K562 (cell line): ENCODE measurements around the gene GPX7. TPM values are rescaled to one million over a fixed set of nuclear protein-coding genes. Genes with fewer than 3 reads are reported as not detected.

Experiments
- ARID4B ChIP-seq: sonication (generic); formaldehyde crosslinking; IDR thresholded peaks from 2 replicates; pipeline ENCODE4 v1.8.0; 2022; ENCODE audit warnings: mild to moderate bottlenecking, missing genetic modification reagents
- CC2D1A ChIP-seq: fragments of 450-650 bp; IDR thresholded peaks from 2 replicates; pipeline ENCODE4 v1.6.1; 2017; ENCODE audit warnings: mild to moderate bottlenecking
- CTBP1 ChIP-seq: fragments of 450-650 bp; IDR thresholded peaks from 2 replicates; pipeline ENCODE4 v1.6.1; 2016; ENCODE audit warnings: borderline replicate concordance
- FOXP1 ChIP-seq: sonication (generic); formaldehyde crosslinking; IDR thresholded peaks from 2 replicates; pipeline ENCODE4 v1.8.0; 2022; ENCODE audit warnings: mild to moderate bottlenecking, missing genetic modification reagents
- FUS ChIP-seq: fragments of 200-400 bp; formaldehyde crosslinking; optimal IDR thresholded peaks from 2 replicates; pipeline ENCODE3; 2017; ENCODE audit warnings: low read depth, low read length
- HDAC2 ChIP-seq: fragments of 450-650 bp; IDR thresholded peaks from 2 replicates; pipeline ENCODE4 v1.6.1; 2016; ENCODE audit warnings: mild to moderate bottlenecking
- NRF1 ChIP-seq, 2 experiments: fragments of 450-650 bp; IDR thresholded peaks in 1 of 2; conservative IDR thresholded peaks in 1 of 2; 2 replicates each; pipeline ENCODE4 v1.6.1; 2014; ENCODE audit warnings: mild to moderate bottlenecking in 2 of 2
- POLR2G ChIP-seq: fragments of 200-400 bp; formaldehyde crosslinking; IDR thresholded peaks from 2 replicates; pipeline ENCODE4 v1.6.1; 2017; ENCODE audit warnings: low read depth, mild to moderate bottlenecking, antibody characterized with exemption, low read length, moderate library complexity
- PRMT5 ChIP-seq: sonication (generic); formaldehyde crosslinking; IDR thresholded peaks from 2 replicates; pipeline ENCODE4 v1.5.0; 2020; ENCODE audit warnings: missing genetic modification reagents
- RNF2 ChIP-seq: sonication (generic); IDR thresholded peaks from 2 replicates; pipeline ENCODE4 v1.6.1; 2016
- VEZF1 ChIP-seq: fragments of 200-800 bp; sonication (Bioruptor generic); IDR thresholded peaks from 2 replicates; pipeline ENCODE4 v1.6.1; 2017; ENCODE audit warnings: missing genetic modification characterization, missing compliant biosample characterization
- ZFP36 ChIP-seq: fragments of 150-350 bp; IDR thresholded peaks from 2 replicates; pipeline ENCODE4 v1.6.1; 2018; ENCODE audit warnings: low read length, low read depth; ENCODE audit not compliant: partially characterized antibody
- ZKSCAN1 ChIP-seq: fragments of 150-350 bp; IDR thresholded peaks from 2 replicates; pipeline ENCODE4 v1.6.1; 2016; ENCODE audit warnings: low read depth, low read length
- ZNF511 ChIP-seq: sonication (generic); formaldehyde crosslinking; IDR thresholded peaks from 2 replicates; pipeline ENCODE4 v1.8.0; 2022; ENCODE audit warnings: mild to moderate bottlenecking, missing genetic modification reagents
- ZNF695 ChIP-seq: fragments of 450-650 bp; formaldehyde crosslinking; IDR thresholded peaks from 2 replicates; pipeline ENCODE4 v1.4.0; 2020; ENCODE audit warnings: mild to moderate bottlenecking, moderate library complexity
- ZSCAN29 ChIP-seq: fragments of 450-650 bp; IDR thresholded peaks from 2 replicates; pipeline ENCODE4 v1.6.1; 2017
- polyA plus RNA-seq, 8 experiments: library from polyadenylated mRNA; depleted of rRNA in 4 of 8; stranded (reverse) in 5 of 8; unstranded in 3 of 8; fragments of >200 nt; fragmentation: Nextera tagmentation in 2 of 8; fragmentation: Illumina TruSeq in 1 of 8; extraction: Ambion mirVana in 2 of 8; extraction: Trizol in 1 of 8; gene quantifications; 2 replicates each; pipeline versions ENCODE4 v1.2.1 to v1.2.3, GENCODE V29; 2011 to 2014; ENCODE audit warnings: inconsistent platforms in 1 of 8, missing spikeins in 1 of 8
- total RNA-seq, 7 experiments: library from RNA; depleted of rRNA in 6 of 7; stranded (reverse); fragments of >200 nt in 6 of 7; fragmentation: Illumina TruSeq in 2 of 7; extraction: Trizol in 2 of 7; gene quantifications; 2 replicates each; pipeline versions ENCODE4 v1.2.1 to v1.2.3, GENCODE V29; 2011 to 2021; ENCODE audit warnings: low replicate concordance in 1 of 7
- TF ChIP-seq, protein P1 (sequence below), 3 experiments: fragments of 200-800 bp in 1 of 3; sonication (Bioruptor generic) in 1 of 3; sonication (generic) in 1 of 3; formaldehyde crosslinking in 1 of 3; IDR thresholded peaks; 2 replicates each; pipeline versions ENCODE4 v1.6.1 to v1.8.0; 2016 to 2022; ENCODE audit warnings: mild to moderate bottlenecking in 2 of 3, missing compliant biosample characterization in 2 of 3, missing genetic modification characterization in 2 of 3, missing genetic modification reagents in 1 of 3
- TF ChIP-seq, protein P2 (sequence below), 2 experiments: IDR thresholded peaks; 2 replicates each; pipeline ENCODE4 v1.6.1; 2011; ENCODE audit warnings: borderline replicate concordance in 1 of 2, control low read depth in 1 of 2, low read depth in 1 of 2, low read length in 1 of 2, mild to moderate bottlenecking in 1 of 2, mixed read lengths in 1 of 2, moderate library complexity in 1 of 2; ENCODE audit not compliant: insufficient read depth in 1 of 2, insufficient read length in 1 of 2, poor library complexity in 1 of 2, severe bottlenecking in 1 of 2; ENCODE audit errors: extremely low read depth in 1 of 2

Gene GPX7
- total and polyA plus RNA-seq, 9 of the 15 experiments (the other 6 are each of a cell fraction or from before 2014, with no cell fraction given) = 0.08 TPM; not detected in 8

GRCh38 chr1:52552505-52553361 is 49.4 kb upstream of the GPX7 start, which contains the start of gene TUT4 (continued):
- TF ChIP-seq, protein P1, sequence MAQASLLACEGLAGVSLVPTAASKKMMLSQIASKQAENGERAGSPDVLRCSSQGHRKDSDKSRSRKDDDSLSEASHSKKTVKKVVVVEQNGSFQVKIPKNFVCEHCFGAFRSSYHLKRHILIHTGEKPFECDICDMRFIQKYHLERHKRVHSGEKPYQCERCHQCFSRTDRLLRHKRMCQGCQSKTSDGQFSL (CRISPR knock-in tag; IDR thresholded peaks at IDR 0.05) = peak; percentile 86
- TF ChIP-seq, protein P1 (tag; IDR thresholded peaks at IDR 0.05) = peak in 1 of 2 experiments; percentile 88; a peak in 2 of 4 replicates
- TF ChIP-seq FUS = peak; percentile 49
- peak; percentile 96 for TF ChIP-seq VEZF1 (CRISPR knock-in tag)
- TF ChIP-seq RNF2 = peak; percentile 51; the same call in 1 of the 2 replicates
- no peak for TF ChIP-seq ZKSCAN1
- peak; percentile 80 for TF ChIP-seq ZNF511
- TF ChIP-seq FOXP1 (CRISPR knock-in tag) = peak; percentile 52; the same call in 1 of the 2 replicates
- TF ChIP-seq CC2D1A = no peak
- TF ChIP-seq NRF1 (conservative IDR thresholded peaks at IDR 0.05 in 1 of 2, IDR thresholded peaks at IDR 0.05 in 1 of 2) = 0 out of 4 replicates have a peak, but pooled peaks of 1 of the 2 experiments have one; percentile 21
- peak; percentile 87; the same call in 1 of the 2 replicates for TF ChIP-seq ARID4B (CRISPR knock-in tag)
- no peak for TF ChIP-seq ZNF695
- peak; percentile 91 for TF ChIP-seq CTBP1
- no peak for TF ChIP-seq HDAC2
- TF ChIP-seq, protein P2, sequence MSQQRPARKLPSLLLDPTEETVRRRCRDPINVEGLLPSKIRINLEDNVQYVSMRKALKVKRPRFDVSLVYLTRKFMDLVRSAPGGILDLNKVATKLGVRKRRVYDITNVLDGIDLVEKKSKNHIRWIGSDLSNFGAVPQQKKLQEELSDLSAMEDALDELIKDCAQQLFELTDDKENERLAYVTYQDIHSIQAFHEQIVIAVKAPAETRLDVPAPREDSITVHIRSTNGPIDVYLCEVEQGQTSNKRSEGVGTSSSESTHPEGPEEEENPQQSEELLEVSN (IDR thresholded peaks at IDR 0.05; ENCODE audit: borderline replicate concordance in 1 of 2, extremely low read depth in 1 of 2, insufficient read depth in 1 of 2, insufficient read length in 1 of 2, low read depth in 1 of 2, low read length in 1 of 2, poor library complexity in 1 of 2, severe bottlenecking in 1 of 2) = peak; percentile 78 to 84
- TF ChIP-seq ZSCAN29 = 0 out of 2 replicates have a peak, but pooled peaks have one; percentile 25
- TF ChIP-seq ZFP36 = no peak
- TF ChIP-seq POLR2G = peak; percentile 93
- TF ChIP-seq PRMT5 (CRISPR knock-in tag) = 0 out of 2 replicates have a peak, but pooled peaks have one; percentile 66
